Retinal pigment epithelial cell (primary cell): ENCODE measurements around the gene OR10AD1.
A peak's percentile ranks its signal among the peaks of the same experiment; 100 is the strongest.
"Not testable (repeated sequence)": the region's sequence is repeated elsewhere in the genome, so short reads cannot be mapped to it uniquely, and the experiment has no call there.

Experiments used
- DNase-seq: peaks from one replicate; pipeline ENCODE4 v3.0.0-alpha.2; 2010; ENCODE audit warnings: low read depth
- H3K4me3 ChIP-seq: 2 replicates; pipeline ENCODE4 v1.5.1; 2011; ENCODE audit warnings: mild to moderate bottlenecking, low read length, control low read depth, moderate library complexity
- CTCF ChIP-seq: conservative IDR thresholded peaks from 2 replicates; pipeline ENCODE4 v1.5.1; 2011; ENCODE audit warnings: low read depth, low read length, control low read depth, inconsistent platforms

OR10AD1 gene

GRCh38 chr12:48160046-48160445, 43.0 kb downstream of the OR10AD1 start:
- DNase-seq, result no peak
- H3K4me3 ChIP-seq, result no peak overlapping the region
- no peak for TF ChIP-seq CTCF

GRCh38 chr12:48157889-48158370, 45.2 kb downstream of the OR10AD1 start:
- H3K4me3 ChIP-seq, result peak overlapping the region; percentile 100
- no peak for TF ChIP-seq CTCF
- DNase-seq, result no peak

- TF ChIP-seq CTCF, result peak; percentile 48
- peak; percentile 93 for DNase-seq
- peak within 1 kb of the TSS; percentile 100 for H3K4me3 ChIP-seq
Observed at GRCh38 chr12:48157018-48157888, 45.8 kb downstream of the OR10AD1 start, which contains the start of gene ASB8. ASB8 (minus strand) TSS chr12:48157515; CDS start chr12:48153496, 4,019 bp downstream.

GRCh38 chr12:48156652-48157017, 46.5 kb downstream of the OR10AD1 start:
- no peak for DNase-seq
- H3K4me3 ChIP-seq, result peak overlapping the region; percentile 100
- no peak for TF ChIP-seq CTCF

DNA sequence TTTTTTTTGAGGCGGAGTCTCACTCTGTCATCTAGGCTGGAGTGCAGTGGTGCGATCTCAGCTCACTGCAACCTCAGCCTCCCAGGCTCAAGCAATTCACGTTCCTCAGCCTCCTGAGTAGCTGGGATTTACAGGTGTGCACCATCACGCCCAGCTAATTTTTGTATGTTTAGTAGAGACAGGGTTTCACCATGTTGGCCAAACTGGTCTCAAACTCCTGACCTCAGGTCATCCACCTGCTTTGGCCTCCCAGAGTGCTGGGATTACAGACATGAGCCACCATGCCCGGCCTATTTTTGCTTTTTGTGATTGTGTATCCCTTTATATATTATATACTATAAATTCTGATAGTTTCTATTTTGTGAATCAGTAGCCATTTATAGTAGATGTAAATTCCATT, 47.3 kb downstream of the OR10AD1 start:
- H3K4me3 ChIP-seq, DNase-seq: not testable (repeated sequence)
